ENCODE measurements around the gene INHBA.

Gene INHBA

GRCh38 chr7:41711283-41712064 lies 8.6 kb upstream of the INHBA start:
- no peak for DNase-seq (ENCODE audit: low read depth)

- DNase-seq (ENCODE audit: low read depth) = no peak
These were observed 7.9 kb upstream of the INHBA start for GRCh38 chr7:41710838-41711237.

GRCh38 chr7:41709621-41710020 lies 6.7 kb upstream of the INHBA start:
- DNase-seq (ENCODE audit: low read depth) = no peak

- no peak for DNase-seq (ENCODE audit: low read depth)
These were observed 5.9 kb upstream of the INHBA start for GRCh38 chr7:41708581-41709358.

- no peak for DNase-seq (ENCODE audit: low read depth)
These were observed 3.5 kb upstream of the INHBA start for GRCh38 chr7:41706228-41706930.

- DNase-seq (ENCODE audit: low read depth) = no peak
These were observed 2.4 kb upstream of the INHBA start for GRCh38 chr7:41705109-41705901.

GRCh38 chr7:41701068-41701941 lies 1.6 kb downstream of the INHBA start:
- no peak for DNase-seq (ENCODE audit: low read depth)

DNA sequence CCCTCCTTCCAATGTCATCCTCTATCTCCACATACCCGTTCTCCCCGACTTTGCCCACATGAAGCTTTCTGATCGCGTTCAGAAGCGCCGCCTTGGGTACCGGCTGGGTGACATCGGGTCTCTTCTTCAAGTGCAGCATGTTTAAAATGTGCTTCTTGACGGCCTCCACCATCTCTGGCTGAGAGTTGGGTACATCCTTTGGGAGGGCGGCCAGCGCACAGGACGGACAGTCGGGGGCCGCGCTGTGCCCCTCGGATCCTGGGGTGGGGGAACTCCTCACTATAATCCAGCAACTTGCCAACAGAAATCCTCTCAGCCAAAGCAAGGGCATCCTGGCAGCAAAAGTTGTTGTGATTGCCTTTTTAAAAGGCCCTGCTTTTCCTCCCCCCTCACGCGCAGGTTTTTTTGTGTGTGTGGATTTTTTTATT lies 2.8 kb downstream of the INHBA start:
- DNase-seq (ENCODE audit: low read depth) = no peak

DNA sequence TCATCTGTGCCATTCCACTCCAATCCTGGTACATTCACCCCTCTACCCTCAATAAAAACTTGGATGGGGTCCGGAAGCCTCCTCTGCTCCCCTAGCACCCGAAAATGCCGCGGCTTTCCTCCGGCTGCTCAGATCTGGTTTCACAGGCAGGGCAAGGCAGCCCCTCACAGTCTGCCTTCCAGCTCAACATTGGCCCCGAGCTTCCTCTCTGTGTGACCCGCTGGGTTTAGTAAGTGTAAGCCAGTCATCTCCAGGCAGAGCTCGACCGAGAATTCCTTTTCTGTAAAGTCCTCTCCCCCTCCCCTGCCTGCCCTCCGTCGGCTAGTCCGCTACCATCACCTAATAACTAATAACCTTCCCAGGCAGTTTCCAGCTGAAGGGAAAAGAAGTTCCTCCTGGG lies 3.4 kb downstream of the INHBA start:
- DNase-seq (ENCODE audit: low read depth) = no peak

GRCh38 chr7:41698726-41699125 lies 4.2 kb downstream of the INHBA start:
- no peak for DNase-seq (ENCODE audit: low read depth)

GRCh38 chr7:41698114-41698513 lies 4.8 kb downstream of the INHBA start:
- DNase-seq (ENCODE audit: low read depth) = no peak

GRCh38 chr7:41696323-41696916 lies 6.5 kb downstream of the INHBA start:
- DNase-seq (ENCODE audit: low read depth) = no peak

DNA sequence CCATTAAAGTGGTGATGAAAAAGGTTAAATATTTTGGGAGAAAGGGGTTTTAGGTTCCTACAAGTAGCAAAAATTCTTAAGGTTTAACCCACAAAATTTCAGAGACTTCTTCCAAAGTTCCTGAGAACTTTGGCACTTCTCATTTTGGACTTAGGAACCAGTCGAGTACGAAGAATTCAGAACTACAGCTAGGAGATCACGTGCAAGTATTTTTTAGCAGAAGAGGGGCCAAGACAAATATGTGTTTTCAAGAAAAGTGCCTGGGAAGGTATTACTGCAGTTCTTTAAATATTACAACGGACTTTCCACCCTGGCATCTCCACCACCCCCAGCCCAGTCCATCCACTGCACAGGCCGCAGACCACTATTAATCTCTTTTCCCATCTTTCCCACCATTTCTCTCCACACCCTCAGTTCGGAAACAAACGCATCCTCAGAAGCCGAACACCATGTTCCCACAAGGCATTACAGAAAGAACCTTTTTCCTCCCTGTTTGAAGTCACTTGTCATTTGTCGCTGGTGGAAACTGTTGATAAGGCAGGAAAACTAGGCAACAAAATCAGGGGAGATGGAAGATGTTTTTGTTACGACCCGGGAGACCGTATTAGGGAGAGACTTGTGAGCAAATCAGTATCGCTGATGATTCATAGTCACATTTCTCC lies 7.1 kb downstream of the INHBA start:
- DNase-seq (ENCODE audit: low read depth) = no peak

DNA sequence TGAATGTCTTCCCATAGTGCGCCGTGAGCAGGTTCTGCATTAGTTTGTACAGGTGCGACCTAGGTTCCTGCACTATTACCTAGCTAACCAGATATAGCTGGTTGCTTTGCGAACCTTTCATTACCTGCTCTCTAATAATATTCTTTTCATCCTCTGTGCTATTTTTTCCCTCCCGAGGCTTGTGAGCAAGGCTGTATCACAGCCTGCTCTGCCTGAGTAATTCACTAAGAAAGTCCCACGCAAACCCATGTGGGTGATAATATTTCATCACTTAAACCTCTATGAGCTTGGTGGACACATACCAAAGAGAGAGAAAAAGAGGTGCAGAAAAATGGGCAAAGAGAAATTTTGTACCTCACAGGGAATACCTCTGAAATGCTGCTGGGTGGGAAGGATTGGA lies 8.4 kb downstream of the INHBA start:
- no peak for DNase-seq (ENCODE audit: low read depth)

DNA sequence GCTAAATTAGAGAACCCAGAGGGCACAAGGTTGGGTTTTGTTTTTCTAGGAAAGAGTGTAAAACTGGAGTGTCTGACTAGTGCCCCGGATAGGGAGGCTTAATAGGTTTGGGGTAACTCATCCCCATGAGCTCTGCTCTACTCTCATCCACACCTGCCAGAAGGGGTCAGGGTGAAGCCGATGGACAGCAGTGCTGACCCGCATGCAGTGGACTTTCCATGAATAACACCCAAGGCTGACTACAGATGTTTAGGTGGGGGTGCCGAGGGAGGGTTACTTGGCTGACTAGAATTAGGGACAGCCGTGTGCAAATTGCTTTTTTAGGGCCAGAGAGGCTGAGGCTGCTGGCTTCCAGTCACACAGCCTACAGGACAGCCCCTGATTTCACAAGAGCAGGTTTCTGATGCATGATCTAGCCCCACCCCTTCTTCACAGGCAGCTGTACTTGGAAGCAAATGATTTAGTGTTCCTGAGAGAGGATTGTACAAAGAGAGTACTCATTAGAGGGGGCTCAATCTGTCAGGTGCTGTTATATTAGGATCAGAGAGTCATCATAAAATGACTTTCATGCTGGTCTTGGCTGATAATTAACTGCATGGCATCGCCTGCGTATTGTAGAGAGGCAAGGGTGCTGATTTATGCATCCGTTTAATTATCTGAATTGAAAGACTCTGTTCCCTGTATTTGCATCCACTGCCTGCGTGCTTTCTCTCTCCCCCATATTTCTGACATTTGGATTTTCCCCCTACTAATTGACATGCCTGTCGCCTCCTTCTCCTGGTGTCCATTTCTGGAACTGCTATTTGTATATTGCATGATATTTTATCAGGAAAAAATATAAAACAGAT lies 9.5 kb downstream of the INHBA start:
- DNase-seq (ENCODE audit: low read depth) = no peak

DNA sequence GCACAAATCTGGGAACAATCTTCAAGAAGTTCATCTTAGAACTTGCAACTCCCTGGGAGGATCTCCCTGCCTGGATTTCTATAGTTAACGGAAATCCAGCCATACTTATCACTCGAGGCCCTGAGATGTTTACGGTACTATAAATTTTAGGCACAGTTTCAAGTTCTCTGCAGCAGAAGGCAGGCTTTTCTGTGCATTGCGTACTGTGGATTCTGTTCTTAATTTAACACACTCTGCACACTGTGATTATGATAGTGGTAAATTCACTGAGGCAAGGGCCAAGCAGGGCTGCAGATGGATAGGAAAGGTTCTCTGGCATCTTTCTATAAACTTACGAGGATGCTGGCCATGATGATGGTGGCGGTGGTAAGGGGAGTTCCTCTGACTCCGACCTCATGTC lies 10.6 kb downstream of the INHBA start:
- no peak for DNase-seq (ENCODE audit: low read depth)

GRCh38 chr7:41691286-41692190 lies 11.4 kb downstream of the INHBA start:
- no peak for DNase-seq (ENCODE audit: low read depth)

GRCh38 chr7:41689815-41690214 lies 13.1 kb downstream of the INHBA start:
- no peak for DNase-seq (ENCODE audit: low read depth)

All from T-helper 22 cell (primary cell).